HCT116 (cell line): Measurements from ENCODE around the gene CARMIL1.

Experiments used
- CTCF ChIP-seq, 3 experiments: fragments of 200-600 bp in 1 of 3; sonication (generic) in 1 of 3; IDR thresholded peaks in 2 of 3; conservative IDR thresholded peaks in 1 of 3; 2 replicates each; pipeline ENCODE4 v1.5.1; 2012 to 2017; ENCODE audit warnings: low read depth in 2 of 3, low read length in 2 of 3, antibody characterized with exemption in 1 of 3, borderline replicate concordance in 1 of 3, control low read depth in 1 of 3, mild to moderate bottlenecking in 1 of 3, mixed read lengths in 1 of 3, mixed run types in 1 of 3, moderate library complexity in 1 of 3; ENCODE audit not compliant: insufficient read depth in 1 of 3
- JUND ChIP-seq: IDR thresholded peaks from 2 replicates; pipeline ENCODE4 v1.6.1; 2012
- POLR2AphosphoS5 ChIP-seq: IDR thresholded peaks from 2 replicates; pipeline ENCODE4 v1.6.1; 2011; ENCODE audit warnings: mild to moderate bottlenecking, low read depth, low read length, moderate library complexity
- RAD21 ChIP-seq: IDR thresholded peaks from 2 replicates; pipeline ENCODE4 v1.6.1; 2012; ENCODE audit warnings: low read depth, mild to moderate bottlenecking
- REST ChIP-seq: IDR thresholded peaks from 2 replicates; pipeline ENCODE4 v1.6.1; 2012; ENCODE audit warnings: low read depth
- SP1 ChIP-seq: IDR thresholded peaks from 2 replicates; pipeline ENCODE4 v1.6.1; 2012; ENCODE audit warnings: low read depth
- SRF ChIP-seq: IDR thresholded peaks from 2 replicates; pipeline ENCODE4 v1.6.1; 2012; ENCODE audit warnings: low read depth

GRCh38 chr6:25645916-25646315 lies 366.7 kb downstream of the CARMIL1 start:
- TF ChIP-seq SRF, result no peak
- no peak for TF ChIP-seq CTCF (IDR thresholded peaks at IDR 0.05 in 2 of 3, conservative IDR thresholded peaks at IDR 0.05 in 1 of 3; ENCODE audit: borderline replicate concordance in 1 of 3, insufficient read depth in 1 of 3, low read depth in 2 of 3, low read length in 2 of 3)
- TF ChIP-seq POLR2AphosphoS5, result no peak
- no peak for TF ChIP-seq JUND
- no peak for TF ChIP-seq SP1
- TF ChIP-seq REST, result no peak
- no peak for TF ChIP-seq RAD21
